Stimulated activated CD8-positive, alpha-beta memory T cell treated with anti-CD3 and anti-CD28 coated beads, Interleukin-7, amount 100 ng/mL, for 1 hour (primary cell): Measurements from ENCODE around the gene FBXL13.
"Not testable (repeated sequence)": the region's sequence is repeated elsewhere in the genome, so short reads cannot be mapped to it uniquely, and the experiment has no call there.

Source experiments
- DNase-seq, 2 donors: peaks; one replicate each; pipeline ENCODE4 v3.0.0-alpha.2; 2020; ENCODE audit warnings: low read depth in 2 of 2

The FBXL13 gene

DNA sequence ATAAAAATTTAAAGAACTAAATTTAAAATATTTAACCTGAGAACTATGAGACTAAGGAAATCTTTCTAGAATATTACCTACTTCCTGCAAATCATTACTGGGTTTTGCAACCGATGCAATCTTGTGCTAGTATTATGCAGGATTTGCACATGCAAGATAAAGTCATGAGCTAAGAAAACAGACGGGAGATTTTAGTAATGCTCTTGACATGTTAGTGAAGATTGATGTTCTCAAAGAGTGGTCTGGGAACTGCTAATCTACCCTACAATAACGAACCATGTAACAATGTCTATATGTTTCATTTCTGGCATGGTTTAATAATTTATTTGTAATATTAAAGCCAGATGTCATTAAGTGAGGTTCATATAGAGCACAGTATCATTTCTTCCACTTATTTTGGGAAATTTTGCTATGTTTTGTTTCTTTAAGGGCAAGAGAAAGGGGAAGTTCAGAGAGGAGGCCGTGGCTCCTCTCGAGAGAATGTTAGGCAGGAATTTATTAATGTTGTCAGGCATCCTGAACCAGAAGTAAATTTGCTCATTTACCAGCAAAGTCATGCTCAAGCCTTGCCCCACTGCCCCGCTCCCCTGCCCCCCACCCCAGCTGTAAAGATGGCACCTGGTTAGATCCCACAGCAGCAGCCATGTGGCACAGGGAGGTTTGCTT is 139.0 kb downstream of the FBXL13 start:
- DNase-seq, result no peak

DNA sequence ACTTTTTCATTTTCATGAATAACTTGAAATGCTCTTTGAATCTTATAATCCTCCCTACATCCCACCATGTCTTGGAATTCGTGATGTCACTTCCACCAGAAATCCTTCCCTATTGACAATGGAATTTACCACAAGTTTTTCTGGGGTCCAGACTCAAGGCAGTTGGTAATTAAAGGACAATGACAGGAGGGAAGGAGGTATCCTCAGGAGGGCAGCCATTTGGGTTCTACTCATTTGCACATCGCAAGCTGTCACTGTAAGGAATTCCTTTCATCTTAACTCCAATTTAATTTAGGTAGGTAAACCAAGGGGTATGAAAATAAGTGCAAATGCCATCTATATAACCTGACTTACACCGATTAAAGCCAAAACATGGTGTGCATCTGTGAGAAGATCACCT is 139.9 kb downstream of the FBXL13 start:
- no peak for DNase-seq

DNA sequence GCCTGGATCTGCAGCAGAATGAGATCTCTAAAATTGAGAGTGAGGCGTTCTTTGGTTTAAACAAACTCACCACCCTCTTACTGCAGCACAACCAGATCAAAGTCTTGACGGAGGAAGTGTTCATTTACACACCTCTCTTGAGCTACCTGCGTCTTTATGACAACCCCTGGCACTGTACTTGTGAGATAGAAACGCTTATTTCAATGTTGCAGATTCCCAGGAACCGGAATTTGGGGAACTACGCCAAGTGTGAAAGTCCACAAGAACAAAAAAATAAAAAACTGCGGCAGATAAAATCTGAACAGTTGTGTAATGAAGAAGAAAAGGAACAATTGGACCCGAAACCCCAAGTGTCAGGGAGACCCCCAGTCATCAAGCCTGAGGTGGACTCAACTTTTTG is 140.4 kb downstream of the FBXL13 start:
- DNase-seq, result no peak

DNA sequence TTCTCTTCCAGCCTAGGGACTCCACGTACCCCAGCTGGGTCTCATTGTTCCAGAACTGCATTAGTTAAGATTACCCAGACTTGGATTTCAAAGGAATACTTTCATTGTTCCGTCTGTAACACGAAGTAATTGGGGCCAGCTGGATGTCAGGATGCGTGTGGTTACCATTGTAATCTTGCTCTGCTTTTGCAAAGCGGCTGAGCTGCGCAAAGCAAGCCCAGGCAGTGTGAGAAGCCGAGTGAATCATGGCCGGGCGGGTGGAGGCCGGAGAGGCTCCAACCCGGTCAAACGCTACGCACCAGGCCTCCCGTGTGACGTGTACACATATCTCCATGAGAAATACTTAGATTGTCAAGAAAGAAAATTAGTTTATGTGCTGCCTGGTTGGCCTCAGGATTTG is 140.8 kb downstream of the FBXL13 start:
- no peak for DNase-seq

DNA sequence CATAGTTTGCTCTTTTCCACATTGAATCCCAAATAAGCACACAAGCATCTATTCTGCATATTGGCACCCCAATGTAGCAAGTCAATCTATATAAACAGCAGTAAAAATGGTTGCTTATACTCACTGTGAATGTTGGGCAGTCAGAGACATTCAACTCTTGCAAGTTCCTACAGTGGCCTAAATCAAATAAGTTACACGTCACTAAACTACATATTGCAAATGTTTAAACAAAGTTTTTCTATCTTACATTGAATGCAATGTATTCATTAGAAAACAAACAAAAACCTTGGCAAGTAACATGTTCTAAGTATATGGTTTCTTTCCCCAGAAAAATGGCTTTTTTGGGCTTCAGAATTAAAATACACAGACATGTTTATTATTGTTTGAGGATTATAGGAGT is 142.8 kb downstream of the FBXL13 start:
- DNase-seq, result no peak

DNA sequence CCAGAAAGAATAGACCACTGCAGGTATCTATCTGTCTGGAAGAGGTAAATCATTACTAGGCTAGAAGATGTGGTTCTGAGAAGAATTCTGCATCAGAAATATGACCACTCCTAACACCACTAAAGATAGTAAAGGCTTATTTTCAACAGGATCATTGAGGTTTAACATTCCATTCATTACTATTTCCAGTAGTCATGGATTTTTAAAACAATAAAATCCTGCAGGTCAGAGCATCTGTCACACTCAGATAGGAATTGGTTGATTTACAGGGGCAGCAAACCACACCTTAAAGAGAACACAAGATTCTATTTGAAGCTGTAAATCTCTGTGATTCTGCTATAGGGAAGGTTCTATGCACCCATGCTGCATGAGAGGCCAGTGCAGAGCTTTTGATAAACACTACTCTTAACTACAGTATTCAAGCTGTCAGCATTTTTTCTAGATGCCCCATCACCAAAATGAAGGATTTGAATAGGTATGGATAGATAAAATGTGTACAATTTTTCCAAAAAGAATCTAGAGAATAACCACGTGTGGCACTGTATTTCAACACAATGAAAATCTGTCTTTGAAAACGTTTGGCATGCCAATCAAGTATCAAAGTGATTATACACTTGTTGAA is 147.2 kb downstream of the FBXL13 start:
- no peak for DNase-seq

DNA sequence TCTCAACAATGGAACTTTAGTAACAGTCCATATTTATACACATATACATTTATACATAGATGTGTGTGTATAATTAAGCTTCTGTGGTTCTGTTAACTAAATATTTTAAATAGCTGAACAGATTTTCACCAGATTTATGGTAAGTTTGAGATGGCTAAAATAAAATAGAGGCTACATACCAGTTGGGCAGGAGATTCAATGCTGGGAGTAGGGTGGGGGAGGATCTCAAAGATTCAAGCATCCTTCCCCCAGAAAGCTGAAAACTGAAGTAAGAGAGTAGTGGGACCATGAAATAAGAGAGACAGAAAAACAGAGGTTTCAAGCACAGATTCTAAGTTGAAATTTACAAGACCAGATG is 147.8 kb downstream of the FBXL13 start:
- no peak for DNase-seq

DNA sequence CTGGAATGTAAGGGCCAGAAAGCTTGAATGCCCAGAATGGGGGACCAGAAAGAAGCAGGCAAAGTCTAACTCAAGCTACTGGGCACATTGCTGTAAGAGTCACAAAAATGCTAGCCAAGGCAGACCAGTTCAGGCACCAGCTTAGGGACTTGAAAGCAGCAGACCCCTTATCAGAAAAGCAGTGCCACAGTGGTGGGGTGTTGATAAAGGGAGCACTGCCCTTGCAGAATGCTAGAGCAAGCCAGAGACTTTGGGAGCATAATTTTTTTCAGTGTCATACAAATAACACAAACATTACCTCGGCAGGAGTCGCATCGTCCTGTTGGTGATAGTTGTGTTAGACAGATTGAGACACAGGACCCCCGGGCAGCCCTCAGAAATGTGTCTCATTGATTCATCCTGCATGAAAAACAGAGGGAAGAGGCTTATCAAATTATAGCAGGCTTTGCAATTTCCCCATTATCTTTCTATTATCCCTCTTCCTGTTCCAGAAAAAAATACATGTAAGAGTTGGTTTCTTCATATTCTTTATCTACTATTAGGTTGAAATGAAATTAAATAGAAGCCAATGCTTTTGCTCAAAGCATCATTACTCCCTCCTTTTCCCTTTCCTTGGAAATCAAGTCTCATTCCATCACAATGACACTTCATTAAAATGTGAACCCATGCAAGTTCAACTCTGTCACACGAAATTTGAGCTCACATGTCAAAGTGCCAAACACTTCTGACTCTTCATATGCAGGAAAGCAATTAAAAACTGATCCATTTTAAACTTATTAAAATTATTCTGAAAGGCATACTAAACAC is 148.4 kb downstream of the FBXL13 start:
- no peak for DNase-seq

DNA sequence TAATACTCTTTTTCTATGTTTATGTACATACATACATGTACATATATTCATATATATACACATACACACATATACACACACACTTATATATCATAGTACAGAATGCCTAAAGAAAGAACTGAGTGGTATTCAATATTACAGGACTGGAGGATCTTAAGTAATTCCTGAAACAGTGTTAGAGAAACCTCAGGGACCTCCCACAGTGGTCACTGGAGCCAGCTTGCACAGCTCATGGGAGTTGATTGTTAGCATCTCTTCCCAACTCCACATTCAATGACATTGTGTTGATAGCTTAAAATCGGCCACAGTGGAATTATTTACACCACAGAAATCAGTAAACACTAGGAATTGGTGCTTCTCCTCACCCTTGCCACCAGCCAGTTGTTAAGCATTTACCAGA is 155.8 kb downstream of the FBXL13 start:
- DNase-seq, result no peak

DNA sequence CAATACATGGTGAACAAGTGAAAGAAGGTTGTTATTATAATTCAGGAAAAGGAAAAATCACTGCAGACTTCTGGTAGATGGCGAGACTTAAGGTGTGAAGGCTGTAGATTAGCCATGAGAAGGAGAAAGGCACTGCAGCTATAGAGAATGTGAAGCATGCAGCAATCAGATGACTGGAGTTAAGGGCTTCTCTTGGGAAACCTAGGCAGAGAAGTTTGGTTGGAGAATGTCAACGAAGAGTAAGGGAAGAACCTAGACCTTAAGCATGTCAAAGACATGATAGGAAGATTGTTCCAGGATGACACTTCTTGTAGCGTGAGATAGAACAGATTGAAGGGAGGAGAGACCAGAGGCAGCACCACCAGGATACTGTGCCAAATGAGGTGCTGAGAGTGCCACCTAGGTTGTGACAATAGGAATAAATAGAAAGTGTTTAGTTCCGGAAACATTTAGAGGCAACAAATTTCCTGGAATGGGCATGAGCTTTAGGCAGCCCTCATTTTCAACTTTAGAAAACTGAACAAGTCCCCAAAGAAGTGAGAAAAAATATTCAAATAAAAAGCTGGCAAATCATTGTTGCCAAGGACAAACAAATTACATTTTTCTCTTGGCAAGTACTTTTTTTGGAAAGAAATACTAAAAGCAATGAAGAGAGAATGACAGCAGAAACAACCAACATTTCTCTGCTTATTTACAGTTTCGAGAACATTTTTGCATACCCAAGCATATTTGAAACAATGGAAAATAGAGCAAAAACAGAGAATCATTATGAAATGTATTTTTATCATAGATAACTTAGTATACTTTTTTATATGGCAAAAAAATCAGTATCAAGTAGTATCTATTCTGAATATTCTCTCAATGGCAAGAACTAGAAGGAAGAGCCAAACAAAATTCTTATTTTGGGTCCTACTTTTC is 156.9 kb downstream of the FBXL13 start:
- no peak for DNase-seq

DNA sequence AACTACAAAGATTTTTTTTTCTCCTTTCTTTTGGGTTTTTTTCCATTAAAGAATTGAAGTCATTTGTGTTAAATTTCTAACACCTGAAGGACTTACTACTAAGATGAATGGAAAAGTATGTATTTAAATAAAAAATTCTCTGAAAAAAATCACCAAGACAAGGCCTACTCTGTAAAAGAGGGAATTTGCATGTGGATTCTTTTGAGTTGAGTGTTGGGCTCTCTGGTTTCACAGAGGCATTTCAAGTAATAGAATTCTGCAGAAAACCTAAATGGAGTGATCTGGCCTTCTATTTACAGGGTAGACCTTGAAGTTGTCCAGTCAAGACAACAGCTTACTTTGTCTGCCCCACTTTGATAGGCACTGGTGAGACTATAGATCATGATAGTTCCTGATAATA is 157.7 kb downstream of the FBXL13 start:
- no peak for DNase-seq

DNA sequence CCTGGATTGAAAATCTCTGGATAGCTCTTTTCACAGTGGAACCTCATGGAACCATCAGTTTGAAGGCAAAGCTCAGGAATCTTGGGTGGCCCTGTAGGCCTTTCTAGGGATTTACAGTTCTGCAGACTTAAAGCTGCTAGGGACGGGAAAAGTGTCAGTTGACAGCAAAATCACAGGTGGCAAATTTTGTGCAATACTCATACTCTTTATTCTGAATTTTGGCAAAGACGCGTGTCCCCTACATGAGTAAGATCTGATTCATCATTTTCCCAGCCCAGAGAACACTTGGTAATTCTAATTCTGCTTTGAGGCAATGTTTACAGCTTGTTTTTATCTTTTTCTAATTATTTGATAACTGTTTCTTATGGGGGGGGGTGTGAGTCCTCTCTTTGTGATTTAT is 158.2 kb downstream of the FBXL13 start:
- DNase-seq, result no peak

DNA sequence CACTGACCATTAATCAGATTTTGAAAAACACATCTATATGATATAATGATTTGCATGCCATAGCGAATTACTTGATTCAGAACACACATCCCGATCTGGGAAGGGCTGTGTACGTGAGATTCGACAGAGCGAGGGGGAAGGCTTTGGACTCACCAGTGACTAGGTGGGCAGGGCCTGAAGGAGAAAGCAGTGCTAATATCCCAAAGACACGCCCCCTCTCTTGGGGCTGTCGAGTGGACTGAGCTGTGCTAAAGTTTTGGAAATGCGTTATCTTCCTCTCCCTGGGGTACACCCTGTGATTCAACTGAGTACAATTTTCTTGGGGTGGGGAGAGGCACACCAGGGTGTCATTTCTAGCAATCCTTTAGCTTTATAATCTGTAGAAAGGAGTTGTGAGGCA is 160.0 kb downstream of the FBXL13 start:
- DNase-seq, result no peak

DNA sequence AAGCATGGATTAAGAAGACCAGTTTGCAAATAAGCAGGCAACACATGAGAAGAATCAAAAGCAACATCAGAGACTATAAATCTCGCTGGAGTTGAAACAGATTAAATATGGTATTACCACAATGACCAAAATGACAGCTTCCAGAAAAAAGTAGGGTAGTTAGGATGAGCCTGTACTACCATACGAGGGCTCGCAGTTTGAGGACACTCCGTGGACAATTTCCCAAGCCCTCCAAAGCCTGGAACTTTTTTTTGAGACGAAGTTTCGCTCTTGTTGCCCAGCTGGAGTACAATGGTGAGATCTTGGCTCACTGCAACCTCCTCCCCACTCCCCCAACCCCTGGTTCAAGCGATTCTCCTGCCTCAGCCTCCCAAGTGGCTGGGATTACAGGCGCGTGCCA is 160.8 kb downstream of the FBXL13 start:
- no peak for DNase-seq

DNA sequence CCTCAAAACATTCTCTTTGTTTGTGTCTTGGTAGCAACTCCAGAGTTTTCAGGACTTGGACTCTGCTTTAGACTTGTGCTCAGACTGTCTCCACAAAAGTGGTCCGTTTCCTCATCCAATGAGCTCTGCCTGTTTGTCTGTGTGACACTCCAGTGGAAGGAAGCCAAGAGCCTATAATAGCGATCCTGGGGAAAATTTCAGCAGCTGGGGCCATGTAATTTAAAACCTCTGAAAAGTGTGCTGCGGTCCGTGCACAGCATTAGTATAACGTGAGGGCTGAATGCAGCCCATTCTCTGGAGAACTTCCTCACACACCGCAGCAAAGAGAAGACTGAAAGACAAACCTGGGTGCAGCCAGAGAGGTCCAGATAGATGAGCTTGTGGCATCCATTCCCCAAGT is 161.9 kb downstream of the FBXL13 start, which contains the start of gene LRRC17:
LRRC17 (plus strand) TSS at position 259 of the 400 bp plus-strand sequence. CDS start 20,914 bp downstream, outside the sequence.
- no peak for DNase-seq

DNA sequence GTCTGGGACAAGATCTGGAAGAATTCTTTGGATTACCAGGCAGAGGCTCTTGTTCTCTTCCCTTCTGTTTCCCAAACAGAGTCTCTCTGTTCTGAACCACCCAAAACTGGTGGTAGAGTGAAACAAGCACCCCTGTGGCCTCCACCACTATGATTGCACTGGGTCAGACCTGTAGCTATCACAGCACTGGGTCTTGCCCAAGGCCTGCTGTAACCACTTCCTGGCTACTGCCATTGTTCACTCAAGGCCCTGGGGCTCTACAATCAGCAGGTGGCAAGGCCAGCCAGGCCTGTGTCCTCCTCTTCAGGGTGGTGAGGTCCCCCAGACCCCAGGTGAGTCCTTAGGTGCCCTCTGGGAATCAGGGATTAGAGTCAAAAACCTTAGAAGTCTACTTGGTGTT is 165.9 kb downstream of the FBXL13 start:
- DNase-seq, result no peak

DNA sequence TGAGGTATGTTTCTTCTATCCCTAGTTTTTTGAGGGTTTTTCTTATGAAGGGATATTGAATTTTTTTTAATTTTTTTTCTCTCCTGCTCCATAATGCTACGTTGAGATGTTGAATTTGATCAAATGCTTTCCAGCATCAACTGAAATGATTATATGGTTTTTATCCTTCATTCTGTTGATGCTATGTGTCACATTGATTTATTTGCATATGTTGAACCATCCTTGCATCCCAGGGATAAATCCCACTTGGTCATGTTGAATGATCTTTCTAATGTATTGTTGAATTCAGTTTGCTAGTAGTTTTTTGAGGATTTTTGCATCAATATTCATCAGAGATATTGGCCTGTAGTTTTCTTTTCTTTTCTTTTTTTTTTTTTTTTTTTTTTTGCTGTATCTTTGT is 171.0 kb downstream of the FBXL13 start:
- not testable (repeated sequence) for DNase-seq

DNA sequence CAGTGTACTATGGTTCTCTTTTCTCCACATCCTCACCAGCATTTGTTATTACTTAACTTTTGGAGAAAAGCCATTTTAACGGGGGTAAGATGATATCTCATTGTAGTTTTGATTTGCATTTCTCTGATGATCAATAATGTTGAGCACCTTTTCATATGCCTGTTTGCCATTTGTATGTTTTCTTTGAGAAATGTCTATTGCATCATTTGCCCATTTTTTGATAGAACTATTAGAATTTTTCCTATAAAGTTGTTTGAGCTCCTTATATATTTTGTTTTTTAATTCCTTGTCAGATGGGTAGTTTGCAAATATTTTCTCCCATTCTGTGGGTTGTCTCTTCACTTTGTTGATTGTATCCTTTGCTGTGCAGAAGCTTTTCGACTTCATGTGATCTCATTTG is 172.5 kb downstream of the FBXL13 start:
- not testable (repeated sequence) for DNase-seq

DNA sequence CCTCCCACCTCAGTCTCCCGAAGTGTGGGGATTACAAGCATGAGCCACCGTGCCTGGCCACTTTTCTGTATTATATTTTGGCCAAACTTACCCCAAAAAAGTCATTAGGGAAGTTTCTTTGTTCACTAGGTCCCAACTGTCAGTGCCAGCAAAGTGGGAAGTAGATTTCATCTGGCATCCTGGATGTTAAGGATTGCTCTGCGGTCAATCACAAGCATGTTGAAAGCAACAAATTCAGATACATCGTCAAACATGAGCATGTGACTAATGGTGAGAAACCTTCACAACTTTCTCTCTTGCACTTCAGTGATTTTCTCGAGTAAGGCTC is 176.1 kb downstream of the FBXL13 start:
- DNase-seq, result no peak

DNA sequence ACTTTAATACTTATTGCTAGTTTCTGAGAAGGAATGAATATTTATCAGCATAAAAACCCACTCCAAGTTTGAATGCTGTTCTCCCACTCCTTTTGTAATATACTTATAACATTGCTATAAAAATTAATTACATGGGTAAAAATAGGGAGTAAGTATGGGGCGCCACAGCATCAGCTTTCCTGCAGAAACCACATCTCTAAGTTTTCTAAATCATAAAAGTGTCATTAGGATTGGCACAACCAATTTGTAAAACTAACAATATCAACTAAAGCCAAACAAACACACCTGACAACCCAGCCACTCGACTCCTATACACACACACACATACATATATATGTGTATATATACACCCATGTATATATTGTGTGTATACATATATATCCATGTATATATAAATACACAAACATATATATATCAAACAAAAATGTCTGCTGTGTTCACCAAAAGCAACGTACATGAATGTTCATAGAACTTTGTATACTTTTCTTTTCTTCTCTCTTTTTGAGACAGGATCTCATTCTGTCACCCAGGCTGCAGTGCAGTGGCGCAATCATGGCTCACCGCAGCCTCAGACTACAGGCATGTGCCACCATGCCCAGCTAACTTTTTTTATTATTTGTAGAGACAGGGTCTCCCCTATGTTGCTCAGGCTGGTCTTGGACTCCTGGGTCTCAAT is 176.6 kb downstream of the FBXL13 start:
- DNase-seq, result no peak

DNA sequence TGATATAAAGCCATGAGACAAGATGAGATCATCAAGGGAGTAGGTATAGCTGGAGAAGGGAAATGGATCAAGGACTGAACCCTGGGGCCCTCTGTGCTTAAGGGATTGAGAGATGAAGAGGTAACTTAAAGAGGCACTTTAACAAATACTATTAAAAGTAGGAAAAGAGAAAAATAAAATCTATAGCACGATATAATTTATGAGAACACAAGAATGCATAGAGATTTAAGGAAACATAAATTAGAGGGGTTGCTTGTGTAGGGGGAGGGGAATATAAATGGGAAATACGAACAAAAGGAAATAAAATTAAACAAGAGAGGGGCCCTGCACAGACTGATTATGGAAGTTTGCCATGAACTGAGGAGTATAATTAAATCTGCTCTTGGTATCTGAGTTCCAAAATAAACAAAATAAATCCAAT is 177.4 kb downstream of the FBXL13 start:
- DNase-seq, result no peak

DNA sequence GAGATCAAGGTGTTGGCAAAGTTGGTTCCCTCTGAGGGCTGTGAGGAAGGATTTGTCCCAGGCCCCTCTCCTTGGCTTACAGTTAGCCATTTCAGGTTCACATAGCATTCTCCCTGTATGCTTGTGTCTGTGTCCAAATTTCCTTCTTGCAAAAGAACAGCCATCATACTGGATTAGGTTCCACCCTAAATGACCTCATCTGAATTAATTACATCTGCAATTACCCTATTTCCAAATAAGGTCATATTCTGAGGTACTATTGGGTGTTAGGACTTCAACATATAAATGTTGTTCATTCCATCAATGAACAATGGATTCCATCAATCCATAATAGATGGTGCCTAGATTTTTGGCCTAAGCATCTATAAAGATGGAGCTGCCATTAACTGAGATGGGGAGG is 178.0 kb downstream of the FBXL13 start:
- DNase-seq, result no peak
